Testis (tissue), 3 donors: ENCODE results near the gene CCSER2. TPM values are rescaled to one million over a fixed set of nuclear protein-coding genes. Genes with fewer than 3 reads are reported as not detected.

ENCODE experiments used
- DNase-seq: peaks from one replicate; pipeline ENCODE4 v3.0.0-alpha.2; 2019
- H3K27ac ChIP-seq, 2 donors: fragments of 200-600 bp; sonication (generic); one replicate each; pipeline ENCODE4 v1.5.1; 2019
- H3K27me3 ChIP-seq: fragments of 200-600 bp; sonication (generic); one replicate; pipeline ENCODE4 v1.5.1; 2019
- H3K36me3 ChIP-seq: fragments of 200-600 bp; sonication (generic); one replicate; pipeline ENCODE4 v1.5.1; 2017; ENCODE audit warnings: low read depth; ENCODE audit errors: missing control alignments
- H3K4me1 ChIP-seq: fragments of 200-600 bp; sonication (generic); one replicate; pipeline ENCODE4 v1.5.1; 2019
- H3K4me3 ChIP-seq, 2 donors: fragments of 200-600 bp; sonication (generic); one replicate each; pipeline ENCODE4 v1.5.1; 2017 to 2019
- H3K9me3 ChIP-seq: fragments of 200-600 bp; sonication (generic); one replicate; pipeline ENCODE4 v1.5.1; 2017
- CTCF ChIP-seq, 3 experiments: fragments of 450-650 bp in 2 of 3; fragments of 200-600 bp in 1 of 3; sonication (generic) in 1 of 3; IDR thresholded peaks; one replicate each; pipeline ENCODE4 v1.5.1; 2016 to 2019; ENCODE audit warnings: antibody characterized with exemption in 3 of 3, mild to moderate bottlenecking in 2 of 3, moderate library complexity in 1 of 3
- POLR2A ChIP-seq: fragments of 450-650 bp; IDR thresholded peaks from one replicate; pipeline ENCODE4 v1.6.1; 2017; ENCODE audit warnings: antibody characterized with exemption, mild to moderate bottlenecking, moderate library complexity
- WGBS, 2 donors: methylation state at CpG; one replicate each; pipeline ENCODE4 v1.1.5; 2018; 5-methylcytosine and 5-hydroxymethylcytosine counted together
- intact Hi-C: fragments of 100-400 bp; cut with DNase I; formaldehyde crosslinking; loops from one replicate; pipeline ENCODE4 v1.15.1; 2023; ENCODE audit warnings: low total_unique reads
- polyA plus RNA-seq: library from polyadenylated mRNA; stranded (reverse); fragments of 350-450 nt; fragmentation: Illumina TruSeq; extraction: RNeasy Lipid Tissue Mini Kit (QIAGEN cat#74804); gene quantifications from one replicate; pipeline ENCODE4 v1.2.3, GENCODE V29; 2014; ENCODE audit warnings: low read depth, low replicate concordance; ENCODE audit not compliant: insufficient read depth
- total RNA-seq, 2 donors: library from RNA; depleted of rRNA; stranded (reverse); fragments of >200 nt; gene quantifications; one replicate each; pipeline ENCODE4 v1.2.3, GENCODE V29; 2016

Gene CCSER2
- total and polyA plus RNA-seq, 3 donors from 2014 or later, result 65.4 to 148 (median 146) TPM

GRCh38 chr10:84541289-84541637, 212.9 kb downstream of the CCSER2 start:
- Histone ChIP-seq H3K27ac (no peak overlapping the region), H3K36me3 (no peaks in the 10 kb centered on the region), H3K4me1 (peaks cover 8% of the 10 kb centered on the region), H3K27me3 (no peaks in the 10 kb centered on the region), H3K9me3 (no peaks in the 10 kb centered on the region), H3K4me3 (peak overlapping the region in 1 of 2 donors; percentile 48)
- no peak for TF ChIP-seq POLR2A
- no peak for TF ChIP-seq CTCF (IDR thresholded peaks at IDR 0.05)
- intact Hi-C loops, result no loop called here
- DNase-seq, result no peak
- WGBS, 2 donors, result 33 to 51% methylated on average over 1 to 6 of the region's 6 CpGs

GRCh38 chr10:84542522-84543490, 214.4 kb downstream of the CCSER2 start:
- no peaks in the 10 kb centered on the region for H3K9me3 ChIP-seq
- intact Hi-C loops, result no loop called here
- no peaks in the 10 kb centered on the region for H3K27me3 ChIP-seq
- no peak for TF ChIP-seq POLR2A
- TF ChIP-seq CTCF (IDR thresholded peaks at IDR 0.05), result no peak
- 75 to 84% methylated on average over 25 of the region's 25 CpGs for WGBS, 2 donors
- H3K27ac ChIP-seq, result no peak overlapping the region
- H3K36me3 ChIP-seq, result no peaks in the 10 kb centered on the region
- DNase-seq, result no peak
- H3K4me1 ChIP-seq, result peaks cover 8% of the 10 kb centered on the region
- no peak overlapping the region for H3K4me3 ChIP-seq

GRCh38 chr10:84543948-84544347, 215.6 kb downstream of the CCSER2 start:
- H3K27me3 ChIP-seq, result no peaks in the 10 kb centered on the region
- no peaks in the 10 kb centered on the region for H3K36me3 ChIP-seq
- intact Hi-C loops, result no loop called here
- H3K4me3 ChIP-seq, result no peak overlapping the region
- H3K27ac ChIP-seq, result no peak overlapping the region
- peaks cover 8% of the 10 kb centered on the region for H3K4me1 ChIP-seq
- 91 to 92% methylated on average over 5 of the region's 5 CpGs for WGBS, 2 donors
- no peaks in the 10 kb centered on the region for H3K9me3 ChIP-seq
- no peak for DNase-seq
- TF ChIP-seq CTCF (IDR thresholded peaks at IDR 0.05) (no peak), POLR2A (no peak)

GRCh38 chr10:84545651-84546050, 217.3 kb downstream of the CCSER2 start:
- Histone ChIP-seq H3K36me3 (no peaks in the 10 kb centered on the region), H3K27ac (no peak overlapping the region), H3K27me3 (no peaks in the 10 kb centered on the region), H3K4me3 (no peak overlapping the region), H3K4me1 (peaks cover 4% of the 10 kb centered on the region), H3K9me3 (no peaks in the 10 kb centered on the region)
- TF ChIP-seq POLR2A, result no peak
- no peak for TF ChIP-seq CTCF (IDR thresholded peaks at IDR 0.05)
- intact Hi-C loops, result no loop called here
- DNase-seq, result no peak

- H3K27ac ChIP-seq, result no peak overlapping the region
- no peak for DNase-seq
- intact Hi-C loops, result no loop called here
- WGBS, 2 donors, result 88 to 93% methylated on average over 8 of the region's 8 CpGs
- no peaks in the 10 kb centered on the region for H3K27me3 ChIP-seq
- no peak overlapping the region for H3K4me3 ChIP-seq
- H3K4me1 ChIP-seq, result no peaks in the 10 kb centered on the region
- TF ChIP-seq CTCF (IDR thresholded peaks at IDR 0.05), result no peak
- TF ChIP-seq POLR2A, result no peak
- H3K9me3 ChIP-seq, result no peaks in the 10 kb centered on the region
- H3K36me3 ChIP-seq, result no peaks in the 10 kb centered on the region
These were observed 218.2 kb downstream of the CCSER2 start for GRCh38 chr10:84546609-84547008.
